ENCODE measurements around the gene IGF2R.

Gene IGF2R

GRCh38 chr6:159989492-159990480 lies 20.9 kb downstream of the IGF2R start:
- H4K20me1 ChIP-seq (ENCODE audit: insufficient read depth, low read length) = no peaks in the 10 kb centered on the region
- H3K36me3 ChIP-seq (replicated peaks; ENCODE audit: insufficient read depth, low read length) = no peaks in the 10 kb centered on the region
- TF ChIP-seq EZH2 (optimal IDR thresholded peaks at IDR 0.05; ENCODE audit: low read depth, low read length) (no peak), CTCF (IDR thresholded peaks at IDR 0.05; ENCODE audit: low read length) (no peak), EZH2phosphoT487 (IDR thresholded peaks at IDR 0.05; ENCODE audit: low read length) (no peak)
- peaks cover 8% of the 10 kb centered on the region; the same call in 1 of the 2 replicates for H3F3A ChIP-seq (ENCODE audit: insufficient read depth, low read length)
- no peak overlapping the region for H3K4me3 ChIP-seq (ENCODE audit: low read length)
- H3K9me3 ChIP-seq (replicated peaks; ENCODE audit: insufficient read depth, low read length) = no peaks in the 10 kb centered on the region
- no peak overlapping the region for H3K4me2 ChIP-seq (ENCODE audit: low read depth, low read length)
- H3K4me1 ChIP-seq (ENCODE audit: low read length) = peaks cover 27% of the 10 kb centered on the region
- H3K79me2 ChIP-seq (ENCODE audit: low read length) = peaks cover 97% of the 10 kb centered on the region
- H3K9ac ChIP-seq (ENCODE audit: low read length) = no peak overlapping the region
- H3K27ac ChIP-seq (ENCODE audit: low read length) = no peak overlapping the region
- no peak for DNase-seq
- no peaks in the 10 kb centered on the region for H3K9me2 ChIP-seq (replicated peaks; ENCODE audit: insufficient read depth, low read length)
- H3K27me3 ChIP-seq (replicated peaks; ENCODE audit: insufficient read depth, low read length) = no peaks in the 10 kb centered on the region
- no peak overlapping the region for H2AFZ ChIP-seq (ENCODE audit: low read length)

- Histone ChIP-seq H3K36me3 (replicated peaks; ENCODE audit: insufficient read depth, low read length) (no peaks in the 10 kb centered on the region), H3K79me2 (ENCODE audit: low read length) (peaks cover 97% of the 10 kb centered on the region)
- no peak for TF ChIP-seq EZH2phosphoT487 (IDR thresholded peaks at IDR 0.05; ENCODE audit: low read length)
- no peak for TF ChIP-seq CTCF (IDR thresholded peaks at IDR 0.05; ENCODE audit: low read length)
- no peak for TF ChIP-seq EZH2 (optimal IDR thresholded peaks at IDR 0.05; ENCODE audit: low read depth, low read length)
Observed at GRCh38 chr6:159992366-159992765, 23.5 kb downstream of the IGF2R start.

GRCh38 chr6:159995405-159995804 lies 26.5 kb downstream of the IGF2R start:
- Histone ChIP-seq H3K27ac (ENCODE audit: low read length) (no peak overlapping the region), H4K20me1 (ENCODE audit: insufficient read depth, low read length) (no peaks in the 10 kb centered on the region), H3K9me3 (replicated peaks; ENCODE audit: insufficient read depth, low read length) (no peaks in the 10 kb centered on the region), H2AFZ (ENCODE audit: low read length) (no peak overlapping the region), H3K4me3 (ENCODE audit: low read length) (no peak overlapping the region), H3K79me2 (ENCODE audit: low read length) (peaks cover 97% of the 10 kb centered on the region), H3K27me3 (replicated peaks; ENCODE audit: insufficient read depth, low read length) (no peaks in the 10 kb centered on the region), H3K4me2 (ENCODE audit: low read depth, low read length) (no peak overlapping the region), H3F3A (ENCODE audit: insufficient read depth, low read length) (peaks cover 8% of the 10 kb centered on the region; the same call in 1 of the 2 replicates), H3K9me2 (replicated peaks; ENCODE audit: insufficient read depth, low read length) (no peaks in the 10 kb centered on the region), H3K36me3 (replicated peaks; ENCODE audit: insufficient read depth, low read length) (no peaks in the 10 kb centered on the region), H3K4me1 (ENCODE audit: low read length) (peaks cover 26% of the 10 kb centered on the region), H3K9ac (ENCODE audit: low read length) (no peak overlapping the region)
- TF ChIP-seq CTCF (IDR thresholded peaks at IDR 0.05; ENCODE audit: low read length) (no peak), EZH2phosphoT487 (IDR thresholded peaks at IDR 0.05; ENCODE audit: low read length) (no peak), EZH2 (optimal IDR thresholded peaks at IDR 0.05; ENCODE audit: low read depth, low read length) (no peak)
- DNase-seq = no peak

More at GRCh38 chr6:159992366-159992765, 23.5 kb downstream of the IGF2R start:
- Histone ChIP-seq H3K4me2 (ENCODE audit: low read depth, low read length) (peak overlapping the region; percentile 24; the same call in 1 of the 2 replicates), H2AFZ (ENCODE audit: low read length) (no peak overlapping the region), H3K9me3 (replicated peaks; ENCODE audit: insufficient read depth, low read length) (no peaks in the 10 kb centered on the region), H3K9me2 (replicated peaks; ENCODE audit: insufficient read depth, low read length) (no peaks in the 10 kb centered on the region), H3K4me1 (ENCODE audit: low read length) (peaks cover 26% of the 10 kb centered on the region), H3K9ac (ENCODE audit: low read length) (no peak overlapping the region), H3K27me3 (replicated peaks; ENCODE audit: insufficient read depth, low read length) (no peaks in the 10 kb centered on the region), H3K27ac (ENCODE audit: low read length) (peak overlapping the region; percentile 47; the same call in 1 of the 2 replicates), H3K4me3 (ENCODE audit: low read length) (no peak overlapping the region), H3F3A (ENCODE audit: insufficient read depth, low read length) (peaks cover 8% of the 10 kb centered on the region; the same call in 1 of the 2 replicates), H4K20me1 (ENCODE audit: insufficient read depth, low read length) (no peaks in the 10 kb centered on the region)
- DNase-seq = no peak

All from MM.1S (cell line).